ENCODE results near the gene PDE4B.

- TF ChIP-seq, protein P1, sequence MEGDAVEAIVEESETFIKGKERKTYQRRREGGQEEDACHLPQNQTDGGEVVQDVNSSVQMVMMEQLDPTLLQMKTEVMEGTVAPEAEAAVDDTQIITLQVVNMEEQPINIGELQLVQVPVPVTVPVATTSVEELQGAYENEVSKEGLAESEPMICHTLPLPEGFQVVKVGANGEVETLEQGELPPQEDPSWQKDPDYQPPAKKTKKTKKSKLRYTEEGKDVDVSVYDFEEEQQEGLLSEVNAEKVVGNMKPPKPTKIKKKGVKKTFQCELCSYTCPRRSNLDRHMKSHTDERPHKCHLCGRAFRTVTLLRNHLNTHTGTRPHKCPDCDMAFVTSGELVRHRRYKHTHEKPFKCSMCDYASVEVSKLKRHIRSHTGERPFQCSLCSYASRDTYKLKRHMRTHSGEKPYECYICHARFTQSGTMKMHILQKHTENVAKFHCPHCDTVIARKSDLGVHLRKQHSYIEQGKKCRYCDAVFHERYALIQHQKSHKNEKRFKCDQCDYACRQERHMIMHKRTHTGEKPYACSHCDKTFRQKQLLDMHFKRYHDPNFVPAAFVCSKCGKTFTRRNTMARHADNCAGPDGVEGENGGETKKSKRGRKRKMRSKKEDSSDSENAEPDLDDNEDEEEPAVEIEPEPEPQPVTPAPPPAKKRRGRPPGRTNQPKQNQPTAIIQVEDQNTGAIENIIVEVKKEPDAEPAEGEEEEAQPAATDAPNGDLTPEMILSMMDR (optimal IDR thresholded peaks at IDR 0.05 in 1 of 3, IDR thresholded peaks at IDR 0.05 in 1 of 3, conservative IDR thresholded peaks at IDR 0.05 in 1 of 3; ENCODE audit: extremely low read depth in 1 of 3, insufficient read depth in 2 of 3, low read length in 3 of 3): no peak
- TF ChIP-seq EZH2 (IDR thresholded peaks at IDR 0.05; ENCODE audit: low read length): no peak
These were observed 3.9 kb upstream of the PDE4B start for GRCh38 chr1:65788762-65789161.

Data from keratinocyte (primary cell).